SK-N-SH treated with all-trans-retinoic acid at 6 μM for 48 hours (cell line): ENCODE results near the gene ST6GAL2.

ENCODE experiments used
- ATAC-seq: fragments of 200-7000 bp; cut with Tn5 transposase; 3 replicates; pipeline ENCODE4 v1.9.1; 2020; ENCODE audit warnings: mild to moderate bottlenecking, moderate library complexity
- ARNTL ChIP-seq: fragments of 450-650 bp; formaldehyde crosslinking; IDR thresholded peaks from 2 replicates; pipeline ENCODE4 v1.5.0; 2020; ENCODE audit warnings: low read depth, mild to moderate bottlenecking, moderate library complexity, borderline replicate concordance
- BACH2 ChIP-seq: fragments of 250-450 bp; sonication (Bioruptor Pico); IDR thresholded peaks from 2 replicates; pipeline ENCODE4 v1.9.0; 2021; ENCODE audit warnings: mild to moderate bottlenecking, borderline replicate concordance
- CREB5 ChIP-seq: fragments of 250-450 bp; sonication (Bioruptor Pico); IDR thresholded peaks from 2 replicates; pipeline ENCODE4 v1.5.1; 2020; ENCODE audit warnings: low read depth, mild to moderate bottlenecking, moderate library complexity
- CSDC2 ChIP-seq: fragments of 250-450 bp; sonication (Bioruptor Pico); IDR thresholded peaks from 2 replicates; pipeline ENCODE4 v1.5.0; 2020; ENCODE audit warnings: mild to moderate bottlenecking, moderate library complexity
- CSRNP3 ChIP-seq: fragments of 250-450 bp; sonication (Bioruptor Pico); IDR thresholded peaks from 2 replicates; pipeline ENCODE4 v1.5.1; 2021; ENCODE audit warnings: mild to moderate bottlenecking, moderate library complexity
- ESRRG ChIP-seq: fragments of 250-450 bp; sonication (Bioruptor Pico); IDR thresholded peaks from 2 replicates; pipeline ENCODE4 v1.6.1; 2021; ENCODE audit warnings: mild to moderate bottlenecking
- GLIS3 ChIP-seq: fragments of 250-450 bp; sonication (Bioruptor Pico); IDR thresholded peaks from 2 replicates; pipeline ENCODE4 v1.5.0; 2020; ENCODE audit warnings: mild to moderate bottlenecking, moderate library complexity
- ISL1 ChIP-seq: fragments of 250-450 bp; sonication (Bioruptor Pico); IDR thresholded peaks from 2 replicates; pipeline ENCODE4 v2.1.2; 2022; ENCODE audit warnings: mild to moderate bottlenecking, moderate library complexity
- OSR1 ChIP-seq: fragments of 250-450 bp; sonication (Bioruptor Pico); IDR thresholded peaks from 2 replicates; pipeline ENCODE4 v1.8.0; 2022; ENCODE audit warnings: moderate library complexity, mild to moderate bottlenecking, inconsistent platforms
- POU6F1 ChIP-seq: fragments of 250-450 bp; sonication (Bioruptor Pico); IDR thresholded peaks from 2 replicates; pipeline ENCODE4 v1.8.0; 2021; ENCODE audit warnings: low read depth, mild to moderate bottlenecking, moderate library complexity, borderline replicate concordance
- PPARA ChIP-seq: fragments of 250-450 bp; sonication (Bioruptor Pico); IDR thresholded peaks from 2 replicates; pipeline ENCODE4 v1.5.0; 2020; ENCODE audit warnings: mild to moderate bottlenecking, borderline replicate concordance
- RARB ChIP-seq: fragments of 250-450 bp; sonication (Bioruptor Pico); IDR thresholded peaks from 2 replicates; pipeline ENCODE4 v1.8.0; 2021; ENCODE audit warnings: mild to moderate bottlenecking, moderate library complexity
- SNAI2 ChIP-seq: fragments of 250-450 bp; sonication (Bioruptor Pico); IDR thresholded peaks from 2 replicates; pipeline ENCODE4 v1.5.0; 2020; ENCODE audit warnings: mild to moderate bottlenecking, moderate library complexity
- TCF4 ChIP-seq: fragments of 250-450 bp; sonication (Bioruptor Pico); IDR thresholded peaks from 2 replicates; pipeline ENCODE4 v1.8.0; 2021; ENCODE audit warnings: mild to moderate bottlenecking, moderate library complexity, borderline replicate concordance
- TOX ChIP-seq: fragments of 250-450 bp; sonication (Bioruptor Pico); IDR thresholded peaks from 2 replicates; pipeline ENCODE4 v1.8.0; 2021; ENCODE audit warnings: mild to moderate bottlenecking, moderate library complexity, borderline replicate concordance
- TSHZ2 ChIP-seq: fragments of 250-450 bp; sonication (Bioruptor Pico); IDR thresholded peaks from 2 replicates; pipeline ENCODE4 v1.5.0; 2020; ENCODE audit warnings: mild to moderate bottlenecking, moderate library complexity
- ZC3H10 ChIP-seq: fragments of 250-450 bp; sonication (Bioruptor Pico); IDR thresholded peaks from 2 replicates; pipeline ENCODE4 v1.5.1; 2021; ENCODE audit warnings: mild to moderate bottlenecking, moderate library complexity
- ZFP3 ChIP-seq: fragments of 250-450 bp; sonication (Bioruptor Pico); IDR thresholded peaks from 2 replicates; pipeline ENCODE4 v1.5.0; 2020; ENCODE audit warnings: mild to moderate bottlenecking, moderate library complexity
- ZFP30 ChIP-seq: fragments of 450-650 bp; formaldehyde crosslinking; IDR thresholded peaks from 2 replicates; pipeline ENCODE4 v1.5.0; 2022; ENCODE audit warnings: mild to moderate bottlenecking, moderate library complexity
- ZNF565 ChIP-seq: fragments of 450-650 bp; formaldehyde crosslinking; conservative IDR thresholded peaks from 2 replicates; pipeline ENCODE4 v1.5.0; 2020; ENCODE audit warnings: low read depth, mild to moderate bottlenecking, moderate library complexity
- ZNF70 ChIP-seq: fragments of 450-650 bp; formaldehyde crosslinking; IDR thresholded peaks from 2 replicates; pipeline ENCODE4 v1.5.0; 2020; ENCODE audit warnings: mild to moderate bottlenecking, moderate library complexity
- ZNF8 ChIP-seq: fragments of 450-650 bp; formaldehyde crosslinking; IDR thresholded peaks from 2 replicates; pipeline ENCODE4 v1.5.0; 2020; ENCODE audit warnings: mild to moderate bottlenecking, moderate library complexity

ST6GAL2 gene

GRCh38 chr2:106792671-106793070 lies 93.3 kb downstream of the ST6GAL2 start:
- no peak for ATAC-seq
- no peak for TF ChIP-seq RARB (CRISPR knock-in tag)
- TF ChIP-seq PPARA (CRISPR knock-in tag): no peak
- TF ChIP-seq TOX (CRISPR knock-in tag): no peak
- TF ChIP-seq CSRNP3 (CRISPR knock-in tag): no peak
- TF ChIP-seq OSR1 (CRISPR knock-in tag): no peak
- no peak for TF ChIP-seq ESRRG (CRISPR knock-in tag)
- TF ChIP-seq ZFP3: no peak
- TF ChIP-seq TCF4 (CRISPR knock-in tag): no peak
- TF ChIP-seq GLIS3 (CRISPR knock-in tag): no peak
- no peak for TF ChIP-seq ZNF8
- TF ChIP-seq ZNF565: no peak
- TF ChIP-seq CSDC2 (CRISPR knock-in tag): no peak
- TF ChIP-seq BACH2 (CRISPR knock-in tag): no peak
- no peak for TF ChIP-seq CREB5
- no peak for TF ChIP-seq ZNF70 (CRISPR knock-in tag)
- TF ChIP-seq ISL1 (CRISPR knock-in tag): no peak

GRCh38 chr2:106789185-106789584 lies 96.8 kb downstream of the ST6GAL2 start:
- no peak for TF ChIP-seq ZFP30 (CRISPR knock-in tag)
- no peak for TF ChIP-seq CSRNP3 (CRISPR knock-in tag)
- TF ChIP-seq POU6F1 (CRISPR knock-in tag): no peak
- TF ChIP-seq CREB5: no peak
- ATAC-seq: peak; percentile 65

GRCh38 chr2:106782681-106783080 lies 103.3 kb downstream of the ST6GAL2 start:
- no peak for ATAC-seq
- no peak for TF ChIP-seq GLIS3 (CRISPR knock-in tag)
- TF ChIP-seq CSDC2 (CRISPR knock-in tag): no peak
- TF ChIP-seq ARNTL: no peak
- TF ChIP-seq ZFP30 (CRISPR knock-in tag): no peak
- TF ChIP-seq ZC3H10 (CRISPR knock-in tag): no peak
- TF ChIP-seq ZNF565: no peak
- TF ChIP-seq TCF4 (CRISPR knock-in tag): no peak
- TF ChIP-seq POU6F1 (CRISPR knock-in tag): no peak
- no peak for TF ChIP-seq RARB (CRISPR knock-in tag)
- no peak for TF ChIP-seq PPARA (CRISPR knock-in tag)
- TF ChIP-seq ISL1 (CRISPR knock-in tag): no peak
- TF ChIP-seq CREB5: no peak
- no peak for TF ChIP-seq TSHZ2 (CRISPR knock-in tag)
- no peak for TF ChIP-seq ZNF8
- TF ChIP-seq SNAI2: no peak
- TF ChIP-seq BACH2 (CRISPR knock-in tag): no peak
- no peak for TF ChIP-seq ZFP3
- no peak for TF ChIP-seq ESRRG (CRISPR knock-in tag)
- TF ChIP-seq OSR1 (CRISPR knock-in tag): no peak
